Measurements from ENCODE around the gene TMEM208.
A peak's percentile ranks its signal among the peaks of the same experiment; 100 is the strongest.

DNA sequence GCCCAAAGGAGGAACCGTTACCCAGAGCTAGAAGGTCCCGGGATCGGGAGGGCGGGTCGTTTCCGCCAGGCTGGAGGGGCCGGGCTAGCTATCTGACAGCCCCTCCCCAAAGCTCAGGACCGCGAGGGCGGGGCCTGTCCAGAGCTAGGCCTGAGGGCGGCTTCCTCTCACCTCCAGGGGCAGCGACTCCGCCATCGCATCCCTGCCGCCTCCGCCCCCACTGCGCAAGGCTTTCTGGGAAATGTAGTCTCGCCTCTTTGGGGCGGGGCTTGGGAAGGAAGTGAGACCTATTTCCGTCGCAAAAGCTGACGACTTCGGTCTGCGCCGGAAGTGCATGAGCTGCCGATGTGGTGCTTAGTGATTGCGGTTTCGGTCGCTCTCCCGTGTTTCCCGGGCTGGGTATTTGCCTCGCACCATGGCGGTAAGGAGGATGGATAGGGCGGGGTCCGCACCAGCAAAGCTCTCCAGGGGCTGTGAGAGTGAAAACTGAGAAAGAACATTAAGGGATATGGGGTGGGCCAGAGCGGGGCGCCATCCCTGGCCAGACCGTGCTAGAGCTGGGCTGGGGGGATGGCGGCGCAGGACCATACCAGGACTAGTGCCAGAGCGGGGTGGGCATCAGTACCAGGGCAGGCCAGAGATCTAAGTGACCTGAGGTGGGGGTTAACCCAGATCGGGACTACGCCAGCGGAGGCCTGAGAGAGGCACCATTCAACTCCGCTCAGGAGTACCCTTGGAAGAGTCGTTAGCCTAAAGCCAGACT lies at the start of gene TMEM208:
- TF ChIP-seq, protein P1, sequence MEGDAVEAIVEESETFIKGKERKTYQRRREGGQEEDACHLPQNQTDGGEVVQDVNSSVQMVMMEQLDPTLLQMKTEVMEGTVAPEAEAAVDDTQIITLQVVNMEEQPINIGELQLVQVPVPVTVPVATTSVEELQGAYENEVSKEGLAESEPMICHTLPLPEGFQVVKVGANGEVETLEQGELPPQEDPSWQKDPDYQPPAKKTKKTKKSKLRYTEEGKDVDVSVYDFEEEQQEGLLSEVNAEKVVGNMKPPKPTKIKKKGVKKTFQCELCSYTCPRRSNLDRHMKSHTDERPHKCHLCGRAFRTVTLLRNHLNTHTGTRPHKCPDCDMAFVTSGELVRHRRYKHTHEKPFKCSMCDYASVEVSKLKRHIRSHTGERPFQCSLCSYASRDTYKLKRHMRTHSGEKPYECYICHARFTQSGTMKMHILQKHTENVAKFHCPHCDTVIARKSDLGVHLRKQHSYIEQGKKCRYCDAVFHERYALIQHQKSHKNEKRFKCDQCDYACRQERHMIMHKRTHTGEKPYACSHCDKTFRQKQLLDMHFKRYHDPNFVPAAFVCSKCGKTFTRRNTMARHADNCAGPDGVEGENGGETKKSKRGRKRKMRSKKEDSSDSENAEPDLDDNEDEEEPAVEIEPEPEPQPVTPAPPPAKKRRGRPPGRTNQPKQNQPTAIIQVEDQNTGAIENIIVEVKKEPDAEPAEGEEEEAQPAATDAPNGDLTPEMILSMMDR (IDR thresholded peaks at IDR 0.05): peak in 2 of 4 donors; percentile 5 to 8
- TF ChIP-seq POLR2A (IDR thresholded peaks at IDR 0.05): peak; percentile 57

Measured in right lobe of liver (tissue), 4 donors.